ENCODE measurements around the gene DKKL1. TPM values are rescaled to one million over a fixed set of nuclear protein-coding genes. Genes with fewer than 3 reads are reported as not detected.
"Not testable (repeated sequence)": the region's sequence is repeated elsewhere in the genome, so short reads cannot be mapped to it uniquely, and the experiment has no call there.

DKKL1 gene
- total and polyA plus RNA-seq, 2 of the 4 experiments (the other 2 are of a cell fraction), result 0.67 TPM; not detected in 1

GRCh38 chr19:49331616-49332055 lies 32.0 kb upstream of the DKKL1 start:
- Histone ChIP-seq H2AK9ac (replicated peaks; ENCODE audit: low read depth, low read length, poor library complexity) (no peak overlapping the region), H4K91ac (ENCODE audit: insufficient read depth, low read depth, low read length) (no peak overlapping the region), H3K79me1 (ENCODE audit: low read depth in 1 of 2, low read length in 2 of 2) (no peaks in the 10 kb centered on the region), H3K4me2 (ENCODE audit: low read depth, low read length) (no peak overlapping the region), H3K18ac (ENCODE audit: low read depth, low read length) (no peak overlapping the region), H3K36me3 (ENCODE audit: control insufficient read depth, insufficient read depth, low read length) (peaks cover 5% of the 10 kb centered on the region), H2AFZ (replicated peaks; ENCODE audit: low read length, poor library complexity) (no peak overlapping the region), H3K4me1 (ENCODE audit: control insufficient read depth, insufficient read depth, low read length) (no peaks in the 10 kb centered on the region), H2AK5ac (ENCODE audit: low read depth, low read length) (no peak overlapping the region), H3K9me3 (ENCODE audit: control insufficient read depth, insufficient read depth, low read length) (no peaks in the 10 kb centered on the region), H3K4ac (ENCODE audit: low read depth, low read length) (no peak overlapping the region), H3K14ac (replicated peaks; ENCODE audit: low read depth, low read length) (no peak overlapping the region), H2BK5ac (ENCODE audit: low read depth, low read length, poor library complexity, severe bottlenecking) (no peak overlapping the region), H4K20me1 (ENCODE audit: insufficient read depth, low read length) (0 out of 2 replicates have a peak, but pooled peaks cover 5% of the 10 kb centered on the region), H4K8ac (ENCODE audit: low read depth in 2 of 2, low read length in 2 of 2) (no peak overlapping the region; a peak in 1 of 4 replicates), H4K5ac (ENCODE audit: low read depth, low read length) (no peak overlapping the region), H2BK15ac (ENCODE audit: low read depth, low read length) (no peak overlapping the region), H2BK20ac (ENCODE audit: low read depth, low read length) (no peak overlapping the region), H3K4me3 (ENCODE audit: insufficient read depth, low read depth, low read length) (no peak overlapping the region), H3K9ac (ENCODE audit: low read depth, low read length) (no peak overlapping the region), H3K56ac (ENCODE audit: extremely low read depth, insufficient read depth, low read length) (no peak overlapping the region), H3K27ac (ENCODE audit: insufficient read depth, low read length) (no peak overlapping the region), H3K9me1 (ENCODE audit: insufficient read depth, low read length) (peaks cover 7% of the 10 kb centered on the region; the same call in 1 of the 2 replicates), H3K23ac (ENCODE audit: low read depth, low read length) (no peak overlapping the region), H3K27me3 (ENCODE audit: control insufficient read depth, insufficient read depth, low read length) (no peaks in the 10 kb centered on the region), H2BK120ac (ENCODE audit: low read depth, low read length) (no peak overlapping the region)
- in situ Hi-C loops (cut with MboI; ENCODE audit: low sequenced_read_pairs), result no loop called here
- intact Hi-C loops (cut with micrococcal nuclease), result no loop called here
- peak; percentile 70 for ATAC-seq (ENCODE audit: low read depth)
- BruUV-seq (replicated peaks), result no TSS peak
- CTCF ChIA-PET, result no interaction called here
- TF ChIP-seq POLR2A (IDR thresholded peaks at IDR 0.05; ENCODE audit: low read depth, low read length) (no peak), RCOR1 (IDR thresholded peaks at IDR 0.05; ENCODE audit: insufficient replicate concordance, low read length) (no peak), MXI1 (IDR thresholded peaks at IDR 0.05; ENCODE audit: borderline replicate concordance, low read depth, low read length) (no peak), NFE2L2 (IDR thresholded peaks at IDR 0.05; ENCODE audit: low read depth, low read length) (no peak), BHLHE40 (IDR thresholded peaks at IDR 0.05; ENCODE audit: low read depth, low read length) (no peak), CHD1 (IDR thresholded peaks at IDR 0.05; ENCODE audit: low read depth, low read length) (no peak)
- TF ChIP-seq, protein P1, sequence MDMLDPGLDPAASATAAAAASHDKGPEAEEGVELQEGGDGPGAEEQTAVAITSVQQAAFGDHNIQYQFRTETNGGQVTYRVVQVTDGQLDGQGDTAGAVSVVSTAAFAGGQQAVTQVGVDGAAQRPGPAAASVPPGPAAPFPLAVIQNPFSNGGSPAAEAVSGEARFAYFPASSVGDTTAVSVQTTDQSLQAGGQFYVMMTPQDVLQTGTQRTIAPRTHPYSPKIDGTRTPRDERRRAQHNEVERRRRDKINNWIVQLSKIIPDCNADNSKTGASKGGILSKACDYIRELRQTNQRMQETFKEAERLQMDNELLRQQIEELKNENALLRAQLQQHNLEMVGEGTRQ (IDR thresholded peaks at IDR 0.05; ENCODE audit: low read depth, low read length), result peak; percentile 92
- no CpG with 5 or more reads among the region's 2 CpGs for WGBS, 2 experiments (ENCODE audit: extremely low coverage in 2 of 2, insufficient read length in 1 of 2)
- POLR2A ChIA-PET (ENCODE audit: unreplicated experiment), result no interaction called here
- dilution Hi-C loops (cut with HindIII; ENCODE audit: low sequenced_read_pairs, unreplicated experiment), result no loop called here
- peak; percentile 57 for DNase-seq

GRCh38 chr19:49332691-49333417 lies 30.8 kb upstream of the DKKL1 start:
- H4K20me1 ChIP-seq (ENCODE audit: insufficient read depth, low read length); H3K4me2 ChIP-seq (ENCODE audit: low read depth, low read length); H3K79me1 ChIP-seq (ENCODE audit: low read depth in 1 of 2, low read length in 2 of 2); H3K36me3 ChIP-seq (ENCODE audit: control insufficient read depth, insufficient read depth, low read length); in situ Hi-C loops (cut with MboI; ENCODE audit: low sequenced_read_pairs); CTCF ChIA-PET; H4K8ac ChIP-seq (ENCODE audit: low read depth in 2 of 2, low read length in 2 of 2); H2BK15ac ChIP-seq (ENCODE audit: low read depth, low read length); H3K9me3 ChIP-seq (ENCODE audit: control insufficient read depth, insufficient read depth, low read length); H3K4me3 ChIP-seq (ENCODE audit: insufficient read depth, low read depth, low read length); H3K27me3 ChIP-seq (ENCODE audit: control insufficient read depth, insufficient read depth, low read length); intact Hi-C loops (cut with micrococcal nuclease); H3K56ac ChIP-seq (ENCODE audit: extremely low read depth, insufficient read depth, low read length); H3K27ac ChIP-seq (ENCODE audit: insufficient read depth, low read length); H2AK5ac ChIP-seq (ENCODE audit: low read depth, low read length); BruUV-seq (replicated peaks); H3K9ac ChIP-seq (ENCODE audit: low read depth, low read length); H3K23ac ChIP-seq (ENCODE audit: low read depth, low read length); H3K18ac ChIP-seq (ENCODE audit: low read depth, low read length); DNase-seq; H2BK120ac ChIP-seq (ENCODE audit: low read depth, low read length); H2BK5ac ChIP-seq (ENCODE audit: low read depth, low read length, poor library complexity, severe bottlenecking); H4K91ac ChIP-seq (ENCODE audit: insufficient read depth, low read depth, low read length); H2AFZ ChIP-seq (replicated peaks; ENCODE audit: low read length, poor library complexity); ATAC-seq (ENCODE audit: low read depth); H4K5ac ChIP-seq (ENCODE audit: low read depth, low read length); H3K4me1 ChIP-seq (ENCODE audit: control insufficient read depth, insufficient read depth, low read length); H2AK9ac ChIP-seq (replicated peaks; ENCODE audit: low read depth, low read length, poor library complexity); H3K14ac ChIP-seq (replicated peaks; ENCODE audit: low read depth, low read length); H2BK20ac ChIP-seq (ENCODE audit: low read depth, low read length); POLR2A ChIA-PET (ENCODE audit: unreplicated experiment); dilution Hi-C loops (cut with HindIII; ENCODE audit: low sequenced_read_pairs, unreplicated experiment); H3K4ac ChIP-seq (ENCODE audit: low read depth, low read length); H3K9me1 ChIP-seq (ENCODE audit: insufficient read depth, low read length): not testable (repeated sequence)
- WGBS, 2 experiments (ENCODE audit: extremely low coverage in 2 of 2, insufficient read length in 1 of 2), result no CpG with 5 or more reads among the region's 13 CpGs
